Measurements from ENCODE around the gene ALPK1.

DNA sequence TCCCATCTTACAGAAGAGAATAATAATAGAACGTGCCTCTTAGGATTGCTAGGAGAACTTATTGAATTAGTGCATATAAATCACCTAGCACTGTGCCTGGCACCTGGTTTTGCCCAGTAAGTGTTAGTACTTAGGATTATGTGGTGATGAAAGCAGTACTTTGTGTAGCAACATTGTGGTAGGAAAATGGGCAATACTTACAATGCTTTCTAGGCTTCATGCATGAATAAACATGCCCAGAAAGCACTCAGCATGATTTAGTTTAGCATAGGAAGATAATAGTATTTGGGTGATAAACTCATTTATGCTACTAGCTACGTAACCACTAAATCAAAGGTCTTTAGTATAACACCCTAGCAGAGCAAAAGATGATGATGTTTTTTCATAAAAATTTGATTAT is 113.2 kb downstream of the ALPK1 start:
- no peak for TF ChIP-seq TAF1 (IDR thresholded peaks at IDR 0.05; ENCODE audit: low read depth, low read length)
- no peak for TF ChIP-seq POLR2A (IDR thresholded peaks at IDR 0.05; ENCODE audit: low read depth, low read length)
- TF ChIP-seq SPI1 (IDR thresholded peaks at IDR 0.05; ENCODE audit: low read depth, low read length) = no peak
- no peak for TF ChIP-seq PAX5 (IDR thresholded peaks at IDR 0.05; ENCODE audit: insufficient read depth, low read length, severe bottlenecking)
- no peak for TF ChIP-seq POLR2AphosphoS5 (IDR thresholded peaks at IDR 0.05; ENCODE audit: low read depth, low read length)
